GM21447 (cell line): ENCODE measurements around the gene RELL1.

Experiments
- ATAC-seq: cut with Tn5 transposase; IDR thresholded peaks from one replicate; pipeline ENCODE4 v1.9.1; 2021; ENCODE audit not compliant: unreplicated experiment

RELL1 gene

DNA sequence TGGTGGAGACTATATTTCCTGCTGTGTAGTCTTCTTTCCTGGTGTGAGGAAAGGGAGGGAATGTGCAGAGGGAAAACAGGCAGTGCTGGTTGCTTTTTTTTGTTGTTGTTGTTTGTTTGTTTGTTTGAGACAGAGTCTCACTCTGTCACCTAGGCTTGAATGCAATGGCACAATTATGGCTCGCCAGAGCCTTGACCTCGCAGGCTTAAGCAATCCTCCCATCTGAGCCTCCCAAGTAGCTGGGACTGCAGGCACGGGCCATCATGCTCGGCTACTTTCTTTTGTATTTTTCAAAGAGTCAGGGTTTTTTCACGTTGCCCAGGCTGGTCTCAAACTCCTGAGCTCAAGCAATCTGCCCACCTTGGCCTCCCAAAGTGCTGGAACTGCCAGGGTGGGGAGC is 82.5 kb downstream of the RELL1 start:
- no peak for ATAC-seq

DNA sequence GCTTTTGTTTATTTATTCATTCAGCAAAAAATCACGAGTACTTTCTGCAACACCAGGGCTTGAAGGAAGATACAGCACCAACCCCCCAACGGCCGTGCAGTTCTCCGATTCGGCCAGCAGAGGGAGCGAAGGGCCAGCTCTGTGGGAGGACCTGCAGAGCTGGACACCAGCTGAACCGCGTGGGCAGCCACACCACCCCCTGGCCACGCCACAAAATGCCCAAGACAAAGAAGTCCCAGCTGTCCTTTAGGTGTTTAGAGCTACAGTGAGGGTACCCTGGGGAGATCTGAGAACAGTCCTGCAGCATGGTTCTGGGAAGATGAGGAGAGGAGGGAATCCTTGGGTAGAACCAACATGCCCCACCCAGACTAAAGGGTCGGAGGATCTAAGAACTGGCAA is 83.1 kb downstream of the RELL1 start:
- peak; percentile 81 for ATAC-seq

DNA sequence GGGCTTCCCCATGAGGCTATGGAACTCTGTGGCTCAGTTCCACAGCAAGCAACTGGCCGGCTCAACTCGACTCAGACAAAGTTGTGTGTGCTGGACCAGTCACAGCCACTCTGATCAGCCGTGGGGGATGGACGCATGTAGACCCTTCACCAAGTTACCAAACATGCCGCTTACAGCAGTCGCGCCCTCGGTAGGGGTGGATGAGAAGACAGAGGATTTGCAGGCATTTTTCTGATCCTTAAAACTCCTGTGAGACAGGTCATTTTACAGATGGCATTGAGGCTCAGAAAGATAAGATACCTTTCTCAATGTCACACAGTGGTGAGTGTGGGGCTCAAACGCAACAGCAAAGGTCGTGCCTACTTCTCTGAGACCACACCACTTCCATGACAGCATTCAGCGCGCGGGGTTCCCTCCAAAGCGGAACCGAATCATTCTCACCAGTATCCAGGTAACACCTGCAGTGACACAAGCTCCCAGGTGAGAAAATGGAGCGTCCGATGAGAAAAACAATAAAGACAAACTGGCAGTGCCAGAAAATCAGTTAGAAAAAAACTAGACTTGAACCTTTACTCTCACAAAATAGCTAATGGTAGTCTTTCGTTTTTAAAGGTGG is 83.6 kb downstream of the RELL1 start:
- ATAC-seq, result no peak

DNA sequence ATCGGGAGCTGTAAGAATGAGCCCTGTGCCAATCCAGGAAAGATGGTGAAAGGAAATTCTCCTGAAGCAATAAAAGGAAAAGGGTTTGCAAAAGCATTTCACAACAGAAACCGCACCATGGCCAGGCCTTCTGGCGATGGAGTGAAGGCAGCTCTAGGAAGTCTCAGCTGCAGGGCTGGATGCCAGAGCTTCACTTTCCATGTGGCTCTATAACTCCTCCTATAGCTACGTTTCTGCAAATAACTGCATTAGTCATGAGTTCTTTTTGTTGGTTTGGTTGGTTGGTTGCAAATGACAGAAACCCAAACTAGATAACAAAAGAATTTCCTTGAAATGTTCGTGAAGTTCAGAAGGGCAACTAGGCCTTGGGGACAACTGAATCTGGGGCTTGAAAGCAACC is 84.6 kb downstream of the RELL1 start:
- no peak for ATAC-seq

DNA sequence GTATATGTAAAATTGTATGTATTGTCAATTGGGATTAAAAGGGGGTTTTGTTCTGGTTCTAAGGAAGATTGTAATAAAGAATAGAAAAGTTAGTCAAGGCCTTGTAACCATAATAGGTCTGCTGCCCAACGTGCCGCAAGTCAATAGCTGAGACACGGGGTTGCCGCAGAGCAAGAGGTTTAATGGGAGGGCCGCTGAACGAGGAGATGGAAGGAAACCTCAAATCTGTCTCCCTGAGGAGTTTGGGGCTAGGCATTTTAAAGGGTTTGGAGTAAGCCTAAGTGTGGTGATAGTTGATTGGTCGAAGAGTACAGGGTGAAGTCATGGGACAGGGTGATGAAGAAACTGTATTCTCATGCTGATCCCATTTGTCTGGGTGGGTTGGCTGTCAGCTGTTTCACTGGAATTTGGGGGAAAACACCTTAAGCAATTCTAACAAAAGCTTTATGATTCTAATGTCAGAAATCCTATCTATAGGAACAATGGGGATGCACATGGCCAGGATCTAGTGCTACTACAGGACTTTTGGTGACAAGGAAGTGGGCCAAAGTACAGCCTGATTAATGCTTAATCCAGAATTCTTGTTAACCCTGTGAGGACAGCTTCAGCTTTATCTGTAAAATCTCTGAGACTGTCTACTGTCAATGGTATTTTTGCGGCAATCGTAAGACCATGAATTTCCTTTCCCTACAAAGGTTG is 86.9 kb downstream of the RELL1 start:
- ATAC-seq, result no peak

DNA sequence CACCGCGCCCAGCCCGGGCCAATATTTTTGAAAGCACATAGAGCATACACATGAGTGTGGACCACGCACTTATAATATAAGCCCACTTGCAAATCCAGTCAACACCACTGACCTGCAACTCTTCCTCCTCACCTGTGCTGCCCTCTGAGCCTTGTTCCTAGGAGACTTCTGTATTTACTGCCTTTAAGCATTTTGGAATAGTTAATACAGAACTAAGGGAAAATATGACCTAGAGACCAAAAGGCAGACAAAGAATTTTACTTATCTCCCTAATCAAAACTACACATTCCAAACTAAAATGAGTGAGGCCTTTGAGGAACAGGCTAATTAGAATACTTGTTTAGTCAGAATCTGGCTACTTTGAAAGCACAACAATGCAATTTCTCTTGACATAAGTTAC is 89.1 kb downstream of the RELL1 start:
- no peak for ATAC-seq

DNA sequence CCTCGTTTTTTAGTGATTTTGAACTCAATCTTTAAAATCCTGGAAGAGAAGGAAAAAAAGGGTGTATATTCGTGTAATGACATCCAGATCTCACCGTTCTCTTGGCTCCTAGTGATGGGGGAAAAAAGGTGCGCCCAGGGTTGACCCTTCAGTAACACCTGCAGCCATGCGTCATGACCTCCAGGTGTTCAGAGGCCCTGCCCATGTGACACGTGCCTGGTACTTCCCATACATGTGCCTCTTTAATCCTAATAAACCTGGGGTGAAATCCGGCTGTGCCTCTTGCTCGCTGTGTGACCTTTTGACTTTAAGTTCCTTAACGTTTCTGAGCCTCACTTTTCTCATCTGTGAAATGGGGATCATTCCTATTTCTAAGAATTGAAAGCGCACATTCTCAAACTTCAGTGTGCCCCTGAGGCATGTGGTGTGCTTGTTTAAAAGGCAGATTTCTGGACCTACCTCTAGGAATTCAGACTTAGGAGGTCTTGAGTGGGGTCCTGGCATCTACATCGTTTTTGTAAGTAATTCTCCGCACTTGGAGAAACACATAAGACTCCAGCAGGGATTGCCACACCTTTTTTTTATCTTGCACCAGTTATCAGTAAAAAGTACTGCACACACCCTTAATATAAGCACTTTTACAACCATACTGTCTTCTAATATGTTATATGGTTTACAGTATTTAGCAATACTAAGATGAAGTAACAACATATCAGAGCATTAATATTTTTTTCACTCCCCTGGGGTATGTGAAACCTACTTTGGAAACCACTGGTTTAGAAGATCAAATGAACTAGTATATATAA is 90.1 kb downstream of the RELL1 start:
- no peak for ATAC-seq

DNA sequence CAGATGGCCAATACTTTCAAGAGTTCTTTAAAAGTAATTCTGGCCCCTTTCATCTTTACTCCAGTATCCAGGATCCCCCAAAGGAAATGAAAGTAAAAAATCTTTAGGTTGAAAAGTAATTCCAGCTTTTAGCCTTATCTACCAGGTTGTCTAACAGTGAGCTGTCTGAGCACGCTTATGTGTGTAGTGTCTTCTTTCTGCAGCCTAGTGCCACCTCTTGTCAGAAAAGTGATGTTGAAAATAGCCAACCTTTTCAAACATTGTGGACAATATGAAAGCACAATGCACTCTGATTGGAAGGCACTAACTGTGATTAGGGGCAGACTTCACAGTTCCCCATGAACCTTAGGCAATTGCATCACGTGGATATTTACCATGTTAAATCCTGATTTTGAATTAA is 92.1 kb downstream of the RELL1 start:
- ATAC-seq, result no peak

DNA sequence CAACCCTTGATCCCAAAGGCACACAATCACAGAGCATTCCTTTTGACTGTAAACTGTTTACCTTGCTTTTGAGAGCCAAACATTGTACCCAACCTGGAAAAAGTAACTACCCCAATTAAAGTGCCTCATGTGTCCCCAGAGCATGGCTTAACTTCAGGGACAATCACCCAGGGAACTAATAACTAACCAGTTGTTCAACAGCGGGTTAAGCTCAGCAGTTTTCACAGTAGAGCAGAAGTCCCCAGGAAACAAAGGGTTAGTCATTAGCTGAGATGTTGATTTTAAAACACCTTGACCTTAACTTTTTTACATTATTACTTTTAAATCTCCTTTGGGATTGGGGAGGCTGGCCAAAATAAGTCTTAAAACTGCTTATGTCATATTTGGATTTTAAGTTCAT is 94.8 kb downstream of the RELL1 start:
- ATAC-seq, result no peak

DNA sequence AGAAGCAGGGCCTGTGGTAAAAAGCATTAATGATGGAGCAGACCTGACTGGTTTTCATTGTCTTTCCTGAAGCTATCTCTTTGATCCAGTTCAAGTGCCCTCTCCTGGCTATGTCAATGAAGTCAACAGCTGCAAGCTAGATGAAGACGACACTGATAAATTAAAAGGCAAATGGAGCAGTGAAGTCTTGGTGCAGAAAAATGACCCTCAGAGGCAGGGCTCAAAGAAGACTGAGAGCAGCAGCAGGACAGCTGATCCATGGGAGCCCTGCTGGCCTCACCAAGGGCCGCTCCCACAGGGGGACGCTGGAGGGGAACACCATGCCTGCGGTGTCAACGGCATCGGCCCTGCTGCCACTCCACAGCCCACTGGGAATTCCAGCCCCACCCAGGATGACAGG is 96.2 kb downstream of the RELL1 start:
- ATAC-seq, result no peak

DNA sequence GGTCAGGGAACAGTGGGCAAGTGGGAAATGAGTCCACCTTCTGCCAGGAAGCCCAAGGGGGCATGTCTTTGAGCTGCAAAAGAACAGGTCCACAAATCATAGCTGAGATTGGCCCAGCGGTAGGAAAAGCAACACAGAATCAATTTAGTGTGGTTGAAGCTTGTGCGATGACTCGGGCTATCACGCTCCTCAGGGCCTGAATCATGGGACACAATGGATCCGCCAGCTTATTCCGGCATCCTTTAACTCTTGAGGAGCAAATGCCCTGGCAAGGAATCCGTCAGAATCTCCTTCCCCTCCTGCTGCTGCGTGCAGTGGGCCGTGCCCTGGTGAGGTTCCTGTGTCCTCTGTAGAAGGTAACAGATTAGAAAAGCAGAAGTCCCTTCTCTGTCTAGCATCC is 98.0 kb downstream of the RELL1 start:
- no peak for ATAC-seq

DNA sequence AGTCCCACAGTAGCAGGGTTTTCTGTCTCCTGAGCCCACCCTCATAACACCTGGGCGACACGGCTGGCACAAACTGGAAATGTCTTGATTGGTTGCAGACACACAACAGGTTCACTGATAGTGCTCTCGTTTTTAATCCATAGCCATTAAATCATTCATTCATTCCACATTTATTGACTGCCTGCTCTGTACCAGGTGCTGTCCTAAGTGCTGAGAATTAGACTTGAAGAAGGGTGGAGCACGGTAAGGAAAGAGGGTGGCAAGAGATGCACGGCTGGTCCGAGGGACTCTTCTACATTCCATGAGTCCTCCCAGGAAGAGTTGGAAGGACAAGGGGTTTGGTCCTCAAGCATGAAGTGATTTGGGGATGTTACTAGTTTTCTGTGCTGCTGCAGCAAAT is 100.0 kb downstream of the RELL1 start:
- ATAC-seq, result no peak

DNA sequence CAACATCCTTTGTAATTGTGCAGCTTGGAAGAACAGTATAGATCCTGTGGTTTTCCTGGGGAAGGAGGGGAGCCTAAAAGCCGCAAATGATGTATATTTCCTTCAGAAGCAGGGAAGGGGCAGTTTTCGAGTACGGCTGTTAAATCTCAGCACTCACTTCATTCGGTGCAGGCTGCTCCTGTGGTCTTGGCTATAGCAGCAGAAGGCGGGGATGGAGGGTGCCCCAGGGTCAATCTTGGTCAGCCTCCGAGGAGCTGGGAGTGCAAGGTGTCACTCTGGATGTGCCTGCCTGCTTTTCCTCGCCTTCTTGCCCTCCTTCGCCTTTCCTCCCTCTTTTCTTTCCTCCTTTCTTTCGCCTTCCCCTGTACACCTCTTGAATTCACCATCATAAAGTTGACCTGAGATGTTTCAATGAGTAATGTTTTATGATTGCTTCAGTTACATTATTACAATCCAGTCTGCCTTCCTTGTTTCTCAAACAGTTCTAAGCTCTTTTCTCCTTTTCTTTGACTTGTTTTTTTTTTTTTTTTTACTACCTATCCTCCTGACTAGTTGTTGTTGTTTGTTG is 101.6 kb downstream of the RELL1 start:
- ATAC-seq, result no peak

DNA sequence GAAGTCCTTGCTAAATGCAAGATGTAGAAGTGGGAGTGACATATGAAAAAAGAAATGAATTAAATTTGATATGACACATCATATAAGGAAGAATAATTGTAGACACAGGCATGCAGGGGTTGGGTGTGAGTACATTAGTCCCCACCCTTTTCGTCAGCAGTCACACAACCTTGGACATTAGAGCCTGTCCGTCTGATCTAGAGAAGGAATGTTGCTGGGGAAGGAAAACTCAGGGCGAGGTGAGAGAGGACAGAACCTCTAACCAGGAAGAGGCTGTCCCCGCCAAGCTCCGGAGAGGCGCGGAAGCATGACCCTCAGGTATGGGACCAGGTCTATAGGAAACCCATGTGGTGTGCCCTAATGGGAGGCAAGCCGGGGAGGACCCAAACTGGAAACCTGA is 102.1 kb downstream of the RELL1 start:
- ATAC-seq, result no peak

DNA sequence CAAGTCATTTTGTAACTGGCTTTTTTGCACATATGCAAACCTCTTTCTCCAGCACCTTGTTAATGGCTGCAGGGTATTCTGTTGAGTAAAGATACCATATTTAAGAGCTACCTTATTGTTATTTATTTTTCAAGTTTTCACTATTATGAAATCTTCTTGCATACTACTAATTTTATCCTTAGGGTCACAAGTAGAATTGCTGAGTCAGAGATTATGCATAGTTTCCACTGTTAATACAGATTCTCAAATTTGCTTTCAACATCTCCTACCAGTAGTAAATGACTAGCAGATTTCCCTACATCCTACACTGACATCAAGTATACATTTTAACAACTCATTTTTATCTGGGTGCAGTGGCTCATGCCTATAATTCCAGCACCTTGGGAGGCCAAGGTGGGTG is 112.6 kb downstream of the RELL1 start:
- ATAC-seq, result no peak

DNA sequence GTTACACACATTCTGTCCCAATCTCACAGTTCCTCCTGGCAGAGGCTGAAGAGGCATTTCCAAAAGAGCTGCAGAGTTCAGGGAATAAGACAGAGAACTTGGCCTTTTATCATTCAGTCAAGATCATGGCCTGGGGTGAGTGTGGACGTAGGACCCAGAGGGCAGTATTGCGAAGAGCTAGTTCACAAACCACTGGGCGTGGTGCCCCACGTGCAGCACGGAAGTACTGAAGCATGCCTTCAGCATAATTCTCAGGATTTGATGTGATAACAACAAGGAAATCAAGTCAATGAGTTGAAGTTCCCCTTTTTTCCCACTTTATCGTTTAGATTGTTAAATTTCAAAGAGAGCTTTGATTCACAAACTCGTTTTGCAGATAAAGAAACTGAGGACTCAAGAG is 117.7 kb downstream of the RELL1 start:
- ATAC-seq, result no peak

DNA sequence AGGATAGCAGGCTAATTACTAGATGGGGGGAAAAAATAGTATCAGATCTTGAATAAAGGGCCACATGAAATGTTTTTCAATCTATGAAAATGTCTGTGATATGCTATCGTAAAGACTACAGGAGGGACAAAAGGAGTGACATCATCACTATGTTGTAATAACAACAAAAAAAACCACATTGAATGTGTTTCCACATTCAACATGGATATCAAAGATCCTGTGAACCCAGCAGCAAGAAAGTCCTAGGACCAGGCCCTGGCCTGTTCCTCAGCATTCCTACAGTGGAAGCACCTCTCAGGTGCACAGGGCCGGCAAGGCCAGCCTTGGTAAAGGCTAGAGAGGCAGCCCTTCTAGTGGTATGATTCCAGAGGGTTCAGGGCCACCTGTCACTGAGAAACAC is 118.3 kb downstream of the RELL1 start:
- ATAC-seq, result no peak

DNA sequence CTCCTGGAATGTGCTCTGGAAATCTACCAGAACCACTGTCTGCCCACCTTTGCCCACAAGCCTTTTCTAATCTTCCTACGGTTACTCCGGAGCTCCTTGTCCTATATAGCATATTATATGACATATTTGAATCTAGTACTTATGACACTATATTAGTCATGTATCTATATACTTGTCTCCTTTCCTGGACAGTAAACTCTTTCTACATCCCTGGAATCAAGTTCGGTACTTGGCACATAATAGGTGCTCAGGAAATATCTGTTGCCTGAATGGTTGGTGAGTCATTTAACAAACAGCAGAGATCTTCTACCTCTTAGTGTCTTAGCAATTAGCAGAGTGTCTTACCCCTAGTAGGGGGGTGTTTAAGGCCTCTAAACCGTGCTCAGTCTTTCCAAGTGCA is 123.6 kb downstream of the RELL1 start:
- ATAC-seq, result no peak

DNA sequence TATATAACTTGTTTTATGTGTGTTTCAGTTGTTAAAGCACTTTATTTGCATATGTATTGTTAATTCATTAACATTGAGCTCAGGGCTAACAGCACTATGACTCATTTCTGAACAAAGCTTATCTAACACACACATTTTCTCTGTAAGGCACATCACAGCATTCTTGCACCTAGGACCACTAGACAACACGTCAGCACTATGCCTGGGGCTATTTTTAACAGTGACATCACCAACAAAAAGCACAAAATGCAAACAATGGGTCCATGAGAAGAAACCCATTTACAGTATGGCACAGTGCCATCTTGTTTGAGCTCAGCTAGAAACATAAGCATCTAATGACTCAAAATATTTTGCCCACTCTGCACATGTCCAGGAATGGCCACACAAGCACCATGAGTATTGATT is 124.4 kb downstream of the RELL1 start:
- ATAC-seq, result peak; percentile 97

DNA sequence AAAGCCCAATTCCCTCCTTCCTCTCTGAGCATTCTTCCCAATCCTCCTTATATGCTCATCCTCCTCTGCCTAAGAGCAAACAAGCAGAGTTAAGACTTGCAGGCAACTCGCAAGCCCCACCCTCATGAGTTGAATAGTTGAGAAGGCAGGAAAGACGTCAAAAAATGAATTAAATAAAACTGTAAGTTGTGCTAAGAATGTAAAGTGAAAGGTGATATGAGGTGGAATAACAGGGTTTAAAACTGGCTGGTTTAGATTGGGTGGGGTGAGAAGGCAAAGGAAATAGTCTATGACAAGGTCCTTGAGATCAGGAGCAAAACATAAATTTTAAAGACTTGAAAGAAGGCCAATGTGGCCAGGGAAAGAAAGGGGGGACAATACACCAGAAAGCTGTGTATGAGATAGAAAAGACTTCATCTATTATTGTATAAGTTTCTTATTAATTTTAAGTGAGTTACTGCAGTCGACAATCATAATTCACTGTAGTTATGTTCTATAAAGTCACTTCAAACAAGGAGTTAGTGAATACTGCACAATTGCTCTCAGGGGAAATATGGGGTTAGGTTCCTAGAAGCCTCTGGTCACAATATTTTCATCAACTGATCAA is 124.9 kb downstream of the RELL1 start:
- no peak for ATAC-seq
